HepG2 (cell line): ENCODE data around the gene HTR3B. TPM values are rescaled to one million over a fixed set of nuclear protein-coding genes. Genes with fewer than 3 reads are reported as not detected.

Experiments used
- ATAC-seq: fragments of 200-7000 bp; cut with Tn5 transposase; 3 replicates; pipeline ENCODE4 v1.9.1; 2020; ENCODE audit warnings: mild to moderate bottlenecking, moderate library complexity
- BruUV-seq: library from RNA; stranded (reverse); fragments of 400-500 nt; replicated peaks from 2 replicates; lab custom pipeline; 2021; lab: Mats Ljungman, UMichigan
- CTCF ChIA-PET: fragments of 300-600 bp; formaldehyde crosslinking; extraction: SDS; loops from one replicate; lab custom pipeline; 2021; ENCODE audit warnings: low total read pairs, inconsistent platforms, low intra/inter-chr PET ratio; lab: Yijun Ruan, JAX
- POLR2A ChIA-PET: fragments of 350-600 bp; sonication (Branson Sonifier 250); formaldehyde crosslinking; loops from one replicate; lab custom pipeline; 2020; ENCODE audit warnings: antibody characterized with exemption, inconsistent platforms; lab: Yijun Ruan, JAX
- DNase-seq: peaks from one replicate; pipeline ENCODE4 v3.0.0-alpha.2; 2015; ENCODE audit warnings: low spot score
- FAIRE-seq: peaks from 3 replicates; lab custom pipeline; 2011; peaks lifted over from hg19 to GRCh38; lab: Jason Lieb, UNC
- H2AFZ ChIP-seq: one replicate; pipeline ENCODE4 v1.6.1; 2011; ENCODE audit warnings: low read length, inconsistent platforms
- H3K27ac ChIP-seq: fragments of 300-600 bp; 3 replicates; pipeline ENCODE4 v1.8.0; 2011; ENCODE audit warnings: mixed run types, mild to moderate bottlenecking, mixed read lengths, low read length, inconsistent platforms; ENCODE audit not compliant: insufficient read depth; ENCODE audit errors: extremely low read length
- H3K27me3 ChIP-seq, 2 experiments: fragments of 200-600 bp in 1 of 2; 2 replicates in 1 of 2; 3 replicates in 1 of 2; pipeline versions ENCODE4 v1.6.0 to v1.8.0; 2011; ENCODE audit warnings: low read length in 2 of 2, mild to moderate bottlenecking in 2 of 2, moderate library complexity in 2 of 2, inconsistent platforms in 1 of 2; ENCODE audit not compliant: insufficient read depth in 2 of 2, control insufficient read depth in 1 of 2
- H3K36me3 ChIP-seq, 2 experiments: fragments of 200-600 bp in 1 of 2; replicated peaks in 1 of 2; 2 replicates in 1 of 2; 3 replicates in 1 of 2; pipeline versions ENCODE4 v1.5.1 to v1.8.0; 2011; ENCODE audit warnings: low read length in 2 of 2, inconsistent platforms in 1 of 2; ENCODE audit not compliant: insufficient read depth in 2 of 2, control insufficient read depth in 1 of 2
- H3K4me1 ChIP-seq: 2 replicates; pipeline ENCODE4 v1.5.1; 2012; ENCODE audit warnings: low read length, inconsistent platforms; ENCODE audit not compliant: insufficient read depth
- H3K4me2 ChIP-seq: 2 replicates; pipeline ENCODE4 v1.6.0; 2011; ENCODE audit warnings: low read depth, low read length, inconsistent platforms
- H3K4me3 ChIP-seq, 3 experiments: fragments of 200-600 bp in 1 of 3; sonication (generic), shearing (Covaris generic) in 1 of 3; replicated peaks in 1 of 3; 2 replicates each; pipeline ENCODE4 v1.5.1; 2011 to 2016; ENCODE audit warnings: low read length in 3 of 3, inconsistent platforms in 2 of 3, low read depth in 2 of 3, mild to moderate bottlenecking in 2 of 3, control low read depth in 1 of 3, mixed read lengths in 1 of 3; ENCODE audit not compliant: insufficient read depth in 1 of 3
- H3K79me2 ChIP-seq: one replicate; pipeline ENCODE4 v1.6.1; 2011; ENCODE audit warnings: low read length, inconsistent platforms; ENCODE audit not compliant: insufficient read depth
- H3K9ac ChIP-seq: 2 replicates; pipeline ENCODE4 v1.6.0; 2011; ENCODE audit warnings: mild to moderate bottlenecking, low read depth, low read length, inconsistent platforms; ENCODE audit not compliant: insufficient read depth
- H3K9me3 ChIP-seq: 2 replicates; pipeline ENCODE4 v1.5.1; 2012; ENCODE audit warnings: mild to moderate bottlenecking, low read length
- H4K20me1 ChIP-seq: 2 replicates; pipeline ENCODE4 v1.6.0; 2011; ENCODE audit warnings: inconsistent platforms, mild to moderate bottlenecking, low read length, moderate library complexity; ENCODE audit not compliant: insufficient read depth
- AHR ChIP-seq: IDR thresholded peaks from 2 replicates; pipeline ENCODE4 v1.6.1; 2018; ENCODE audit warnings: missing genetic modification reagents, missing compliant biosample characterization
- CREBL2 ChIP-seq: sonication (generic); formaldehyde crosslinking; IDR thresholded peaks from 2 replicates; pipeline ENCODE4 v1.8.1; 2023; ENCODE audit warnings: missing genetic modification reagents, mild to moderate bottlenecking, borderline replicate concordance
- DR1 ChIP-seq: sonication (generic); formaldehyde crosslinking; IDR thresholded peaks from 2 replicates; pipeline ENCODE4 v1.8.0; 2021; ENCODE audit warnings: mild to moderate bottlenecking, missing genetic modification reagents, inconsistent platforms
- PAF1 ChIP-seq: IDR thresholded peaks from 2 replicates; pipeline ENCODE4 v1.6.1; 2016; ENCODE audit warnings: missing genetic modification reagents, missing compliant biosample characterization
- POLR2G ChIP-seq: fragments of 200-400 bp; formaldehyde crosslinking; IDR thresholded peaks from 2 replicates; pipeline ENCODE4 v1.6.1; 2018; ENCODE audit warnings: mild to moderate bottlenecking, low read depth, low read length, moderate library complexity
- XRCC5 ChIP-seq: fragments of 200-400 bp; formaldehyde crosslinking; optimal IDR thresholded peaks from 2 replicates; pipeline ENCODE3; 2017; ENCODE audit warnings: mild to moderate bottlenecking, low read length
- ZFP36L2 ChIP-seq: sonication (generic); formaldehyde crosslinking; IDR thresholded peaks from 2 replicates; pipeline ENCODE4 v1.4.0; 2020; ENCODE audit warnings: missing genetic modification reagents
- ZFY ChIP-seq: sonication (generic); formaldehyde crosslinking; IDR thresholded peaks from 2 replicates; pipeline ENCODE4 v1.4.0; 2020; ENCODE audit warnings: missing genetic modification reagents
- ZNF263 ChIP-seq: sonication (generic); formaldehyde crosslinking; IDR thresholded peaks from 2 replicates; pipeline ENCODE4 v1.4.0; 2020; ENCODE audit warnings: missing genetic modification reagents
- ZNF282 ChIP-seq: fragments of 450-650 bp; IDR thresholded peaks from 2 replicates; pipeline ENCODE4 v1.6.1; 2018; ENCODE audit not compliant: partially characterized antibody
- ZNF607 ChIP-seq: sonication (generic); formaldehyde crosslinking; IDR thresholded peaks from 2 replicates; pipeline ENCODE4 v1.5.1; 2020; ENCODE audit warnings: missing genetic modification reagents, mild to moderate bottlenecking, borderline replicate concordance
- ZNF615 ChIP-seq: sonication (generic); formaldehyde crosslinking; IDR thresholded peaks from 2 replicates; pipeline ENCODE4 v1.5.0; 2020; ENCODE audit warnings: mild to moderate bottlenecking, missing genetic modification reagents, borderline replicate concordance
- ZNF839 ChIP-seq: sonication (generic); formaldehyde crosslinking; IDR thresholded peaks from 2 replicates; pipeline ENCODE4 v1.4.0; 2020; ENCODE audit warnings: missing genetic modification reagents, mild to moderate bottlenecking, borderline replicate concordance
- ZNF878 ChIP-seq: sonication (generic); formaldehyde crosslinking; IDR thresholded peaks from 2 replicates; pipeline ENCODE4 v1.8.1; 2023; ENCODE audit warnings: mild to moderate bottlenecking, missing genetic modification reagents, moderate library complexity
- ZNF879 ChIP-seq: sonication (generic); formaldehyde crosslinking; IDR thresholded peaks from 2 replicates; pipeline ENCODE4 v1.8.1; 2023; ENCODE audit warnings: missing genetic modification reagents
- WGBS: methylation state at CpG from one replicate; pipeline ENCODE4 v1.1.6; 2017; ENCODE audit warnings: low lambda C conversion rate; 5-methylcytosine and 5-hydroxymethylcytosine counted together
- in situ Hi-C: cut with HindIII; loops from 2 replicates; pipeline ENCODE4 v1.10.0; 2017; ENCODE audit warnings: low pct_unique_long_range_greater_than_20kb; ENCODE audit not compliant: extremely low pct_ligation_motif_present
- intact Hi-C: fragments of 100-400 bp; cut with micrococcal nuclease; formaldehyde crosslinking; loops from one replicate; pipeline ENCODE4 v1.10.0; 2022; ENCODE audit not compliant: unreplicated experiment
- polyA plus RNA-seq, 8 experiments: library from polyadenylated mRNA; depleted of rRNA in 3 of 8; stranded (reverse) in 7 of 8; unstranded in 1 of 8; fragments of >200 nt; fragmentation: Illumina TruSeq in 4 of 8; extraction: Trizol in 4 of 8; gene quantifications; 2 replicates each; pipeline versions ENCODE4 v1.2.1 to v1.2.3, GENCODE V29; 2011 to 2016; ENCODE audit warnings: low read depth in 4 of 8, missing spikeins in 1 of 8, mixed read lengths in 1 of 8; ENCODE audit not compliant: insufficient read depth in 1 of 8
- total RNA-seq, 5 experiments: library from RNA; depleted of rRNA; stranded (reverse); fragments of >200 nt; fragmentation: Illumina TruSeq; extraction: Trizol; gene quantifications; 2 replicates each; pipeline ENCODE4 v1.2.3, GENCODE V29; 2016; ENCODE audit warnings: low read depth in 1 of 5
- TF ChIP-seq, protein P1 (sequence below): sonication (generic); formaldehyde crosslinking; IDR thresholded peaks from 2 replicates; pipeline ENCODE4 v1.9.0; 2021; ENCODE audit warnings: missing genetic modification reagents, borderline replicate concordance
- TF ChIP-seq, protein P2 (sequence below): sonication (generic); formaldehyde crosslinking; IDR thresholded peaks from 2 replicates; pipeline ENCODE4 v1.4.0; 2020; ENCODE audit warnings: missing genetic modification reagents

HTR3B gene
- total and polyA plus RNA-seq, 2 of the 13 experiments (the other 11 are each of a cell fraction or from before 2014, with no cell fraction given), result 0.09 to 1.7 TPM

DNA sequence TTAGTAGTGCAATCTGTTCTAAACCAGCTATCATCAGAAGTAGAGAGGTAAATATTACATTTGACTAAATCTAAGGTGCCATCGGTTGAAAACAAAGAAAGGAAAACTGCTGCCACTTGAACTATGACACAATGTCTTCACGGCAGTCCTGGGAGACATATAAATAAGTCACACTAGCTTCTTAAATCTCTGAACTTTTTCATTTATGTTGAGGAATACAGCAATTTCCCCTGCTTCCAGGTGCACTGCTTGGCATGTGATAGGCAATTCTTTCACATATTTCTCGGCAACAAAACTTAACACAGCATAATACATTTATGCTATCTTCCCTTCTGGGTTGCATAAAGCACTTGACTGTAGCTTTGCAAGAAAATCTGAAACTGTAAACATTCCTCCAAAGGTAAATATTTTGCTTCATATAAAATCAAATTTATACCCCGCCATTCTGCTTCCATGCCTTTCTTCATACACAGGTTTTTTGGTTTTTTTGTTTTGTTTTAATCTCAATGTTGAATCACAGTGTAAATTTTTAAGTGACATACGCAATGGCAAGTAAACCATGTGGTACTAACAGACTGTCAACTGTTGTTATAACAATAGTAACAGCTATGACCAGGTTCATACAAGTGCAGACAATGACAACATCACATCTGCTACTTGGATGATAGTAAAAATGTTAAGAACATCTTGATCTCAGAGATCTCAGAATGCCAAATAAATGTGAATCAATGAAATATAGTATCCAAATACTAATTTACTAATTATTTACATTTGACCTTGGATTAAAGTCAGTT is 47.4 kb upstream of the HTR3B start:
- POLR2A ChIA-PET, result no interaction called here
- H3K27ac ChIP-seq, result no peak overlapping the region
- intact Hi-C loops (no loop called here), in situ Hi-C loops (no loop called here)
- H3K9ac ChIP-seq, result no peak overlapping the region
- no peaks in the 10 kb centered on the region for H3K27me3 ChIP-seq
- no peak overlapping the region for H2AFZ ChIP-seq
- BruUV-seq, result no TSS peak
- no peaks in the 10 kb centered on the region for H4K20me1 ChIP-seq
- no peak for DNase-seq
- ATAC-seq, result no peak
- H3K4me2 ChIP-seq, result no peak overlapping the region
- peaks cover 18% of the 10 kb centered on the region for H3K4me1 ChIP-seq
- H3K4me3 ChIP-seq, result no peak overlapping the region
- 73% methylated on average over 5 of the region's 5 CpGs for WGBS
- peaks cover 18% of the 10 kb centered on the region for H3K79me2 ChIP-seq
- no peak for FAIRE-seq
- no peaks in the 10 kb centered on the region for H3K9me3 ChIP-seq
- TF ChIP-seq ZNF615 (CRISPR knock-in tag) (no peak), PAF1 (no peak), ZFP36L2 (no peak), CREBL2 (CRISPR knock-in tag) (no peak), ZNF839 (CRISPR knock-in tag) (no peak), DR1 (no peak), POLR2G (no peak), ZNF282 (no peak), XRCC5 (no peak), ZNF263 (CRISPR knock-in tag) (no peak), ZFY (CRISPR knock-in tag) (no peak), ZNF879 (no peak), ZNF607 (CRISPR knock-in tag) (no peak), AHR (CRISPR knock-in tag) (no peak), ZNF878 (no peak)
- TF ChIP-seq, protein P1, sequence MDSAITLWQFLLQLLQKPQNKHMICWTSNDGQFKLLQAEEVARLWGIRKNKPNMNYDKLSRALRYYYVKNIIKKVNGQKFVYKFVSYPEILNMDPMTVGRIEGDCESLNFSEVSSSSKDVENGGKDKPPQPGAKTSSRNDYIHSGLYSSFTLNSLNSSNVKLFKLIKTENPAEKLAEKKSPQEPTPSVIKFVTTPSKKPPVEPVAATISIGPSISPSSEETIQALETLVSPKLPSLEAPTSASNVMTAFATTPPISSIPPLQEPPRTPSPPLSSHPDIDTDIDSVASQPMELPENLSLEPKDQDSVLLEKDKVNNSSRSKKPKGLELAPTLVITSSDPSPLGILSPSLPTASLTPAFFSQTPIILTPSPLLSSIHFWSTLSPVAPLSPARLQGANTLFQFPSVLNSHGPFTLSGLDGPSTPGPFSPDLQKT (CRISPR knock-in tag), result no peak
- TF ChIP-seq, protein P2, sequence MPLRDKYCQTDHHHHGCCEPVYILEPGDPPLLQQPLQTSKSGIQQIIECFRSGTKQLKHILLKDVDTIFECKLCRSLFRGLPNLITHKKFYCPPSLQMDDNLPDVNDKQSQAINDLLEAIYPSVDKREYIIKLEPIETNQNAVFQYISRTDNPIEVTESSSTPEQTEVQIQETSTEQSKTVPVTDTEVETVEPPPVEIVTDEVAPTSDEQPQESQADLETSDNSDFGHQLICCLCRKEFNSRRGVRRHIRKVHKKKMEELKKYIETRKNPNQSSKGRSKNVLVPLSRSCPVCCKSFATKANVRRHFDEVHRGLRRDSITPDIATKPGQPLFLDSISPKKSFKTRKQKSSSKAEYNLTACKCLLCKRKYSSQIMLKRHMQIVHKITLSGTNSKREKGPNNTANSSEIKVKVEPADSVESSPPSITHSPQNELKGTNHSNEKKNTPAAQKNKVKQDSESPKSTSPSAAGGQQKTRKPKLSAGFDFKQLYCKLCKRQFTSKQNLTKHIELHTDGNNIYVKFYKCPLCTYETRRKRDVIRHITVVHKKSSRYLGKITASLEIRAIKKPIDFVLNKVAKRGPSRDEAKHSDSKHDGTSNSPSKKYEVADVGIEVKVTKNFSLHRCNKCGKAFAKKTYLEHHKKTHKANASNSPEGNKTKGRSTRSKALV, result no peak
- H3K36me3 ChIP-seq, result peaks cover 3 to 11% of the 10 kb centered on the region in 2 experiments; a peak in 3 of 5 replicates
- CTCF ChIA-PET, result no interaction called here
